PC-3 (cell line): ENCODE data around the gene DNLZ.

ENCODE experiments used
- CTCF ChIP-seq: fragments of 300-600 bp; sonication (generic); conservative IDR thresholded peaks from 2 replicates; pipeline ENCODE4 v1.5.1; 2017; ENCODE audit warnings: antibody characterized with exemption, low read depth, mild to moderate bottlenecking, low read length
- EZH2 ChIP-seq: fragments of 300-600 bp; sonication (generic); IDR thresholded peaks from one replicate; pipeline ENCODE4 v1.6.1; 2017; ENCODE audit warnings: antibody characterized with exemption, mild to moderate bottlenecking, low read length; ENCODE audit not compliant: unreplicated experiment

- no peak for TF ChIP-seq CTCF
- TF ChIP-seq EZH2: no peak
These were observed 37.8 kb upstream of the DNLZ start for GRCh38 chr9:136401173-136401922.
